Activated naive CD8-positive, alpha-beta T cell (primary cell): ENCODE measurements around the gene UBTD1.

Source experiments
- H3K27ac Mint-ChIP-seq: one replicate; pipeline ENCODE4 v1.8.0; 2021; ENCODE audit warnings: mixed read lengths
- H3K27me3 Mint-ChIP-seq: one replicate; pipeline ENCODE4 v1.8.0; 2021; ENCODE audit warnings: mixed read lengths
- H3K36me3 Mint-ChIP-seq: one replicate; pipeline ENCODE4 v1.8.0; 2021; ENCODE audit warnings: mixed read lengths
- H3K4me1 Mint-ChIP-seq: one replicate; pipeline ENCODE4 v1.8.0; 2021; ENCODE audit warnings: low read depth, mixed read lengths
- H3K4me3 Mint-ChIP-seq: one replicate; pipeline ENCODE4 v1.8.0; 2021; ENCODE audit warnings: mild to moderate bottlenecking, mixed read lengths
- H3K9me3 Mint-ChIP-seq: one replicate; pipeline ENCODE4 v1.8.0; 2021; ENCODE audit warnings: low read depth, mixed read lengths

The UBTD1 gene

GRCh38 chr10:97601268-97602215 is 102.8 kb downstream of the UBTD1 start:
- Mint-ChIP-seq H3K9me3 (no peaks in the 10 kb centered on the region), H3K27ac (no peak overlapping the region), H3K27me3 (no peaks in the 10 kb centered on the region)

GRCh38 chr10:97607095-97607636 is 108.4 kb downstream of the UBTD1 start:
- H3K4me1 Mint-ChIP-seq, result no peaks in the 10 kb centered on the region
- H3K4me3 Mint-ChIP-seq, result no peak overlapping the region
- H3K27ac Mint-ChIP-seq, result no peak overlapping the region
- no peaks in the 10 kb centered on the region for H3K27me3 Mint-ChIP-seq
- H3K36me3 Mint-ChIP-seq, result no peaks in the 10 kb centered on the region
- no peaks in the 10 kb centered on the region for H3K9me3 Mint-ChIP-seq

More at GRCh38 chr10:97601268-97602215, 102.8 kb downstream of the UBTD1 start:
- Mint-ChIP-seq H3K4me3 (no peak overlapping the region), H3K4me1 (no peaks in the 10 kb centered on the region), H3K36me3 (no peaks in the 10 kb centered on the region)

- no peaks in the 10 kb centered on the region for H3K4me1 Mint-ChIP-seq
- no peaks in the 10 kb centered on the region for H3K36me3 Mint-ChIP-seq
- no peaks in the 10 kb centered on the region for H3K27me3 Mint-ChIP-seq
- no peaks in the 10 kb centered on the region for H3K9me3 Mint-ChIP-seq
- H3K27ac Mint-ChIP-seq, result no peak overlapping the region
- H3K4me3 Mint-ChIP-seq, result no peak overlapping the region
Observed at GRCh38 chr10:97608991-97609561, 110.4 kb downstream of the UBTD1 start.

GRCh38 chr10:97611473-97611872 is 112.7 kb downstream of the UBTD1 start:
- H3K27ac Mint-ChIP-seq, result no peak overlapping the region
- no peaks in the 10 kb centered on the region for H3K9me3 Mint-ChIP-seq

GRCh38 chr10:97612386-97612785 is 113.7 kb downstream of the UBTD1 start:
- H3K9me3 Mint-ChIP-seq, result no peaks in the 10 kb centered on the region
- H3K4me3 Mint-ChIP-seq, result no peak overlapping the region
- no peak overlapping the region for H3K27ac Mint-ChIP-seq
- H3K27me3 Mint-ChIP-seq, result no peaks in the 10 kb centered on the region
- H3K36me3 Mint-ChIP-seq, result peaks cover 2% of the 10 kb centered on the region
- no peaks in the 10 kb centered on the region for H3K4me1 Mint-ChIP-seq

More at GRCh38 chr10:97611473-97611872, 112.7 kb downstream of the UBTD1 start:
- Mint-ChIP-seq H3K4me1 (no peaks in the 10 kb centered on the region), H3K4me3 (no peak overlapping the region), H3K36me3 (no peaks in the 10 kb centered on the region), H3K27me3 (no peaks in the 10 kb centered on the region)

GRCh38 chr10:97618285-97618684 is 119.6 kb downstream of the UBTD1 start:
- Mint-ChIP-seq H3K4me3 (no peak overlapping the region), H3K9me3 (no peaks in the 10 kb centered on the region), H3K27me3 (no peaks in the 10 kb centered on the region), H3K4me1 (no peaks in the 10 kb centered on the region), H3K36me3 (peaks cover 2% of the 10 kb centered on the region), H3K27ac (no peak overlapping the region)

- H3K27me3 Mint-ChIP-seq, result no peaks in the 10 kb centered on the region
- no peak overlapping the region for H3K27ac Mint-ChIP-seq
- no peaks in the 10 kb centered on the region for H3K4me1 Mint-ChIP-seq
- H3K9me3 Mint-ChIP-seq, result no peaks in the 10 kb centered on the region
- peaks cover 2% of the 10 kb centered on the region for H3K36me3 Mint-ChIP-seq
- no peak overlapping the region for H3K4me3 Mint-ChIP-seq
Observed at GRCh38 chr10:97618733-97619132, 120.0 kb downstream of the UBTD1 start.
